Measurements from ENCODE around the gene CDA.

The CDA gene

DNA sequence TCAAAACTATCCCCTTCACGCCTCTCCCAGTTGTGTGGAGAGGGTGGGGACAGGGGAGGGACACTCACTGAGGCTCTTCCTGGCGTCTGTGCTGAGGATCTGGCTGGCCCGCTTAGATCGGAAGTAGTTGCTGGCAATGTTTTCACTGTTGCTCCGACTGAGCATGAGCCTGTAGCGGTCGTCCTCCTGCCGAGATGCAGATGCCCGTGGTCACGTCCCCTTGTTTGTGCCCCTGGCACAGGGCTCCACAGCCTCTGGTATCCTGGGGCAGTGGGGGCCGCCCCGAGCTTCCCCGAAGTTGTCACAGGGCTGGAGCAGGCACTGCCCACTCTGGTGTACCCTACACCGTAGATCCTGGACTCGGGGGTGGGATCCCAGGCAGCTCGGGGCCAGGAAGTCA is 77.2 kb downstream of the CDA start:
- no peak overlapping the region for H3K9ac ChIP-seq (ENCODE audit: low read depth, low read length)
- 83% methylated on average over 16 of the region's 16 CpGs for WGBS
- H3K4me3 ChIP-seq (ENCODE audit: low read length): no peak overlapping the region
- no peaks in the 10 kb centered on the region for H3K27me3 ChIP-seq (ENCODE audit: insufficient read depth, low read length)
- H3K4me1 ChIP-seq (ENCODE audit: insufficient read depth, low read length): 0 out of 2 replicates have a peak, but pooled peaks cover 4% of the 10 kb centered on the region
- peaks cover 4% of the 10 kb centered on the region; the same call in 1 of the 2 replicates for H3K36me3 ChIP-seq (ENCODE audit: insufficient read depth, low read length)
- no peak overlapping the region for H3K27ac ChIP-seq (ENCODE audit: low read depth, low read length)
- no peaks in the 10 kb centered on the region for H3K9me3 ChIP-seq (ENCODE audit: insufficient read depth, low read depth, low read length)

DNA sequence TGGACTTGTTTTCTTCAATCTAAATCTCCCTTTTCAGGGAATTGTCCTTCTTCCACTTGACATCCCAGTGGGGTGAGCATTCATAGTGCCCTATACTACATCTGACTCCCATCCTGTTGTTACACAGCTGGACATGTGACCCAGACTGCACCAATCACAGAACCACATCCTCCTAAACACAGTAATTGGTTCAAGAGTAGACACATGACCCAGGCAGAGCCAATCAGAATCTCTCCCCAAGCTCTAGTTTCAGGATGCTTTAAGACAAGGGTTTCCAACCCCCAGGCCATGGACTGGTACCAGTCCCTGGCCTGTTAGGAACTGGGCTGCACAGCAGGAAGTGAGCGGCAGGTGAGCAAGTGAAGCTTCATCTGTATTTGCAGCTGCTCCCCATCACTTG is 77.9 kb downstream of the CDA start:
- H3K9ac ChIP-seq (ENCODE audit: low read depth, low read length): no peak overlapping the region
- H3K9me3 ChIP-seq (ENCODE audit: insufficient read depth, low read depth, low read length): no peaks in the 10 kb centered on the region
- H3K27me3 ChIP-seq (ENCODE audit: insufficient read depth, low read length): no peaks in the 10 kb centered on the region
- peaks cover 6% of the 10 kb centered on the region; the same call in 1 of the 2 replicates for H3K36me3 ChIP-seq (ENCODE audit: insufficient read depth, low read length)
- no peak overlapping the region for H3K27ac ChIP-seq (ENCODE audit: low read depth, low read length)
- H3K4me3 ChIP-seq (ENCODE audit: low read length): no peak overlapping the region
- 0 out of 2 replicates have a peak, but pooled peaks cover 4% of the 10 kb centered on the region for H3K4me1 ChIP-seq (ENCODE audit: insufficient read depth, low read length)
- WGBS: 100% methylated on average over 1 of the region's 1 CpG
